ENCODE results near the gene RNF181. TPM values are rescaled to one million over a fixed set of nuclear protein-coding genes. Genes with fewer than 3 reads are reported as not detected.

Gene RNF181
- polyA plus RNA-seq, 1 of the 3 experiments (the other 2 are of a cell fraction): 312 TPM

DNA sequence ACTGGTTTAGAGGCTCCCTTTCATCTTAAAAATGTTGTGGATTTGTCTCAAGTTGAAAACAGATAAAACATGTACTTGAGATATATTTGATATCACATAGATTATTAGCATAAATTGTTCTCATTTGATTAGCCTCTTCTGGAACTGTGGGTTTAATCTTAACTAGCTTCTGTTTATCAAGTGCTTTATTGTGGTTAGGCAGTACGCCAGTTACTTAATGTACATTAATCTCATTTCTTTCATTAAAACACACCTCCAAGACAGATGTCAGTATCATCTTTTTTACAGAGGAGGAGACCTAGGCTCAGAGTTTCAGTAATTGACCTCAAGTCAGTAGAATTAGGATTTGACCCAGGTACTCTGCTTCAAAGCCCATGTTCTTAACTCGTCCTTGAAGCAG, 50.6 kb downstream of the RNF181 start:
- no peak overlapping the region for H3K4me2 ChIP-seq
- peaks cover 66 to 82% of the 10 kb centered on the region in 2 experiments for H3K36me3 ChIP-seq (replicated peaks in 1 of 2; ENCODE audit: control insufficient read depth in 1 of 2, insufficient read depth in 2 of 2, low read length in 1 of 2)
- no peak for DNase-seq
- no peak overlapping the region for H3K9ac ChIP-seq
- H3K27ac ChIP-seq (ENCODE audit: low read depth in 2 of 2, low read length in 1 of 2): no peak overlapping the region
- no peak for TF ChIP-seq MEF2A (IDR thresholded peaks at IDR 0.05; ENCODE audit: borderline replicate concordance, low read depth)
- TF ChIP-seq ELF1 (IDR thresholded peaks at IDR 0.05): no peak
- no peak for TF ChIP-seq MXI1 (IDR thresholded peaks at IDR 0.05; ENCODE audit: low read depth, low read length)
- TF ChIP-seq NFIC (IDR thresholded peaks at IDR 0.05; ENCODE audit: borderline replicate concordance): no peak
- TF ChIP-seq SMC3 (IDR thresholded peaks at IDR 0.05; ENCODE audit: low read depth, low read length): no peak
- TF ChIP-seq USF2 (IDR thresholded peaks at IDR 0.05; ENCODE audit: borderline replicate concordance, low read depth, low read length): no peak
- no peak for TF ChIP-seq TAF1 (IDR thresholded peaks at IDR 0.05; ENCODE audit: borderline replicate concordance, low read depth, low read length)
- no peak for TF ChIP-seq EZH2phosphoT487 (IDR thresholded peaks at IDR 0.05; ENCODE audit: borderline replicate concordance, low read depth)
- ChIA-PET CTCF (interaction anchor here (0.7 to 1.9 kb wide), 4 partner anchors 9 to 433 kb away, joined by 3 to 10 read pairs (median 4); no protein-coding TSS in a partner anchor), POLR2A (no interaction called here)
- H3K27me3 ChIP-seq (ENCODE audit: insufficient read depth): no peaks in the 10 kb centered on the region
- H3K79me2 ChIP-seq (ENCODE audit: insufficient read depth): peaks cover 2% of the 10 kb centered on the region; the same call in 1 of the 2 replicates
- no peaks in the 10 kb centered on the region for H3K9me2 ChIP-seq
- H4K20me1 ChIP-seq (ENCODE audit: insufficient read depth): no peaks in the 10 kb centered on the region
- H3F3A ChIP-seq (replicated peaks; ENCODE audit: insufficient read depth): peaks cover 27% of the 10 kb centered on the region
- H3K4me3 ChIP-seq (ENCODE audit: low read depth in 2 of 2, low read length in 1 of 2): no peak overlapping the region
- H2AFZ ChIP-seq (ENCODE audit: low read depth): no peak overlapping the region
- H3K4me1 ChIP-seq (ENCODE audit: control insufficient read depth in 1 of 2, insufficient read depth in 2 of 2, low read depth in 1 of 2, low read length in 1 of 2): peaks cover 0 to 12% of the 10 kb centered on the region in 2 experiments; a peak in 1 of 4 replicates
- WGBS (ENCODE audit: low lambda C conversion rate): 100% methylated on average over 2 of the region's 2 CpGs
- no peaks in the 10 kb centered on the region for H3K9me3 ChIP-seq

Small RNA genes within 50 kb of the gene (small RNA-seq; reads per million reads assigned to genes)
- gene RN7SL126P: 0 reads per million in 7 experiments

Other genes with a start within 250 kb of the RNF181 start
- gene RETSAT, start 241.2 kb upstream of the RNF181 start, polyA plus RNA-seq (2012; rRNA removed): 28.0 and 37.7 TPM in 2 replicates
- gene ELMOD3, start 241.0 kb upstream of the RNF181 start, polyA plus RNA-seq (2012; rRNA removed): 15.4 and 25.1 TPM in 2 replicates
- gene CAPG, start 185.4 kb upstream of the RNF181 start, polyA plus RNA-seq (2012; rRNA removed): 1.2 and 1.3 TPM in 2 replicates
- 0.33 and 0.42 TPM in 2 replicates for gene SH2D6, start 177.0 kb upstream of the RNF181 start, polyA plus RNA-seq (2012; rRNA removed)
- gene MAT2A, start 56.6 kb upstream of the RNF181 start, polyA plus RNA-seq (2012; rRNA removed): 187 and 326 TPM in 2 replicates
- gene GGCX, start 34.3 kb upstream of the RNF181 start, polyA plus RNA-seq (2012; rRNA removed): 26.5 and 34.5 TPM in 2 replicates
- gene VAMP8, start 18.2 kb upstream of the RNF181 start, polyA plus RNA-seq (2012; rRNA removed): 0.72 and 1.3 TPM in 2 replicates
- 9.8 and 12.0 TPM in 2 replicates for gene VAMP5, start 11.3 kb upstream of the RNF181 start, polyA plus RNA-seq (2012; rRNA removed)
- 20.2 TPM in 2 replicates for gene TMEM150A, start 7.0 kb downstream of the RNF181 start, polyA plus RNA-seq (2012; rRNA removed)
- gene C2orf68, start 16.3 kb downstream of the RNF181 start, polyA plus RNA-seq (2012; rRNA removed): 14.5 and 24.3 TPM in 2 replicates
- 49.1 and 50.3 TPM in 2 replicates for gene USP39, start 20.4 kb downstream of the RNF181 start, polyA plus RNA-seq (2012; rRNA removed)
- gene SFTPB, start 72.5 kb downstream of the RNF181 start, polyA plus RNA-seq (2012; rRNA removed): not detected in 2 replicates
- not detected in 2 replicates for gene GNLY, start 98.6 kb downstream of the RNF181 start, polyA plus RNA-seq (2012; rRNA removed)
- gene ATOH8, start 158.2 kb downstream of the RNF181 start, polyA plus RNA-seq (2012; rRNA removed): 5.6 and 6.4 TPM in 2 replicates